Fibroblast of skin of left biceps (primary cell): ENCODE data around the gene TCEA2.
"Not testable (repeated sequence)": the region's sequence is repeated elsewhere in the genome, so short reads cannot be mapped to it uniquely, and the experiment has no call there.

Experiments used
- DNase-seq, 2 experiments: peaks; one replicate each; pipeline ENCODE4 v3.0.0-alpha.2; 2013; ENCODE audit warnings: low read depth in 2 of 2

TCEA2 gene

DNA sequence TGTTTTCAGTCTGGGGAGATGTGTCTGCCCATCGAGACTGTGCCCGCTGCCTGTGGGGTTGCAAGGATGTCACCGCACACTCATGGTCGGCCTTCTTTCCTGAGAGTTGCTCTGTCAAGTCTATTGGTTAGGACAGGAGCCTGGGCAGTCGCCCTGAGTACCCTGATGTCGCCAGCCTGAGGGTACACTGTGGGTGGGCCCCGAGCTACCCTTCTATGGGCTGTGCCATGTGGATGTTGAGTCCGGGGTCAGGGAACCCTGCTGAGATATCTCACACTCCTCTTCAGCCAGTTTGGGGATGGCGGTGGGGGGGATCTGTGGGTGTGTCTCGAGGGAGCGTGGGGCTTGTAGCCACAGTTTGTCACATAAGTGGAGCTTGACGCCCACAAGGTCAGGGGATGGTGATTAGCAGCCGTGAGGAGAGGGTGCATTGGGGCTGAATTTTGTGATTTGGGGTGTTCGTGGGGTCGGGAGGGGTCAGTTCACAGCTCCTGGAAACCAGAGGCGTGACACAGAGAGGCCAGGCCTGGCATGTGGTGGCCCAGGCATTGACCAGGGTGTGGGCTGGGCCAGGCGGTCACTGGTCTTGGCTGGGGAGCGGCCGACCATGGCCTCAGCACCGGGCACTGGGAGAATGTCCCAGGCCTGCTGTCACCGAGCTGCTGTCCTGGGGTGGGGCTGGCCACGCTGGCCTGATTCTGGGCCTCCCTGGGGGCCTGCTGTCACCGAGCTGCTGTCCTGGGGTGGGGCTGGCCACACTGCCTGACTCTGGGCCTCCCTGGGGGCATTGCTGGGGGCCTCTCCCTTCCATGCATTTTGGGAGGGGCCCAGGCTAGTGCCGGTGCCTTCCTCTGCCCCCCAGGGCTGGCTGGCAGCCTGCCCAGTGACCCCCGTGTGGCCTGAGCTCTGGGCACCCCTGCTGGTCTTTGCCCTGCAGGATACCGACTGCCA lies 46.0 kb downstream of the TCEA2 start:
- DNase-seq: no peak

DNA sequence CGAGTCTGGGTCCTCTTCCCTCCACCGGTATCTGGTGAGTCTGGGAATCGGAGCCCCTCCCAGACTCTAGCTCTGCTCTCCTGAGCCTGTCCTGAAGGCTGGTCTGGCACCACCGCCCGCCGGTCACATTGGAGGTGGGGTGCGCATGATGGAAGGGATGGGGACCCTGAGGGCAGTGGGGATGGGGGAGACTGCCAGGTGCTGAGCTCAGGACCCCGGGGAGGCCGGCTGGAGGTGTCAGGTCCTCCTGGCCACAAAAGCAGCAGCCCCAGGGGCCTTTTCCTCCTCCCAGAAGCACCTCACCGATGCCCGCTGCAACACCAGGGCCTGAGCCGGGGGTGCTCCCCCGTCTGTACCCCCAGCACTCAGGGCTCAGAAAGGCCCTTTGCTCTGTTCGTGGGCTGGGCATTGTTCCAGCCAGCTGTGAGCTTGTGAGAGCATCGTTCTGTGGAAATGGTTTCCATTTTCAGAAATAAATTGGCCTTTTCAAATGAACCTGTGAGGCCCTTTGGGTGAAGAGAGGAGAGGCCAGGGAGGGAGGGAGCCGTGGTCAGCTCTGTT lies 46.9 kb downstream of the TCEA2 start:
- DNase-seq: no peak

DNA sequence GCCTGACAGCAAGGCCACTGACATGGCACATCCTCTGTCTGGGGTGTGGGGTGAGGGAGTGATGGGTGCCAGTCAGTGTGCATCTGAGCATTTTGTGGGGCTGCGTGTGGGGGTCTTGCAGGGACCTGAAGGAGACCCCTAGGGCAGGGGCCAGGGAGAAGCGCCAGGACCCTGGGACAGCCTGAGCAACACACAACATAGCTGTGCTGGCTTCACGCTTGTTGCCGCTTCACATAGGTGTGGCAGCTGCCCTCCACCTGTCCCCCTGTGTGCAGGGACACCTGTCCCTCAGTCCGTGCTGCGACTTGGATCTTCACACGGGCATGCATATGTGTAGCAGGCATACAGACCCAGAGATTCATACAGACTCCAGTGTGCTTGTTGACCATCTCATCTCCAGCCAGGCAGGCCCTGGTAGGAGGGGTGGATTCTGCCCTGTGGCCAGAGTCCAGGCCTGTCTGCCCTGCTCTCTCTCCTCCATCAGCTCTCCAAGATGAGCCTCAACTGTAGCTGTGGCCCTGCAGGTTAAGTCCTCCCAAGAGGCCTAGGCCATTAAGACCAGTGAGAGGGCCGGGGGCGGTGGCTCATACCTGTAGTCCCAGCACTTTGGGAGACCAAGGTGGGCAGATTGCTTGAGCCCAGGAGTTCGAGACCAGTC lies 47.5 kb downstream of the TCEA2 start:
- no peak for DNase-seq

DNA sequence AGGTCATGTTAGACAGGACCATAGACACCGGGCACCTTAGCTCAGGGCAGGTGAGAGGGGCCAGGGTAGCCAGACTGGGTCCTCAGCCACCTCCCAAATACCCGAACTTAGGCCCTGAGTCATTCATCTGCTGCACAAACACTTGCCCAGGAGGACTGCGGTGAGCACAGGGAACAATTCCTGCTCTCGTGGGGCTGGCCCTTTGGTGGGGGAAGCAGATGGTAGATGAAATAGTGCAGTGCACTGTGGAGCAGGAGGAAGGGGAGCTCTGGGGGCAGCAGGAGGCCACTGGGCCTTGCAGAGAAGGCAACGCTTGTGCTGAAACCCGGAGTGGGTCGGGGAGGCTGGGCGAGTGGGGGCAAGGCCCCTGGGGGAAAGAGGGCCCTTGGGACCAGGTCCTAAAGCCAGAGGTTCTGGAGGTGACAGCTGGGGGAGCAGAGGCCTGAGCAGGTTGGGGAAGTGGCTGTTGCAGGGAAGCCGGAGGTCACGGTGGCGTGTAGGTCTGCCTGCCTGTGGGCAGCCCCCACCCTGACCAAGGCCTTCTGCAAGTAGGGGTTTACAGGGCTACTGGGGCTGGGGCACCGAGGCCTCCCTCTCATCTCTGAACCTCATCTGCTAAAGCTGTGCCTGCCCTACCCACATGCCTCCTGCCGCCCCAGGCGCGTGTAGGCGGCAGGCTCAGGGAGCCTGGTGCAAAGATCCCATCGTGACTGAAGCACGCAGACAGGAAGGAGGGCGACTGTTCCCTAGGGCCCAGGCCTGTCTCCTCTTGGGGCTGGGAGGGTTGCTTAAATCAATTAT lies 49.0 kb downstream of the TCEA2 start:
- no peak for DNase-seq

DNA sequence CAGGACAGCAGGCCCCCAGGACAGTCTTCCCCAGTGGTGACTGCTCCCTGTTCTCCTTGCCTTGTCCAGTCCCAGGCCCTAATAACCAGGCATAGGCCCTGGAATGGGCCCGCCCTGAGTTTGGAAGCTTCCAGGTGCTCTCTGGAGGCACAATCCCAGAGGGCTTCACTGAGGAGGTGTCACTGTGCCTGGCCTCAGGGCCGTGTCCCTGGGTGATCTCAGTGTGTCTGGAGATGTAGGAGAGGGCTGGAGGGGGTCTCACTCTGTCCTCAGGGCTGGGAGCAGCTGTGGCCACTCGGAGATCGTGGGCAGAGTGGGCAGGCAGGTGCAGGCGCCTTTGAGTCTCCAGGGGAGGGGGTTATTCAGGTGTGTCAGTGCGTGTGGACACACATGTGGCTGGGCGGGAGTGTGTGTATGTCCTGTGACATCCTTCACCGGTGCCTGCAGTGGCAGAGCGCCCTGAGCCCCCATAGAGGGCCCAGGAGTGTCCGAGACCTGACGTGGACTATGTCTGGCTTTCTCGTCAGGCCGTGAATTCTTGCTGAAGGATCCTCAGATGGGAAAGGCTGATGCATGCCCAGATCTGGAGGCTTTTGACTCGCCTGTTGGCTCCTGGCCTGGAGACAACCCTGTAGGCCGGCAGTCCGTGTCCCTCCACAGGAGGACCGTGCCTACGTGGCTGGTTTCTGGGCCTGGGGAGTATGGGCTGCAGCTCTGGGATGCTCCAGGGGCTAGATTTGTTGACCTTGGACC lies 49.9 kb downstream of the TCEA2 start:
- DNase-seq: no peak

DNA sequence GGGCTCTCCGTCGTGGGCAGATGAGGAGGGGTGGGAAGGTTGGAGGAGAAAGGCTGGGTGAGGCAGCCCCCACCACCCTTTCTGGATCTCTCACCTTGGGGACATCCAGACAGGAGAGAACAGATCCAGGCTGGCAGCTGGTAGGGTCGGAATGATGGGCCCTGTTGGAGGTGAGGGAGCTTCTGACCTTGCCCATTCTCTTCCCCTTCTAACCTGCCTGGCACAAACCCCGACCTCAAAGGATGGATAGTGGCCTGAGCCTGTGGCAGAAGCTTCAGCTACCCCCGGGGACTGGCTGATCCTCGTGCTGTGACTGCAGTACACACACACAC lies 50.4 kb downstream of the TCEA2 start:
- DNase-seq: no peak

DNA sequence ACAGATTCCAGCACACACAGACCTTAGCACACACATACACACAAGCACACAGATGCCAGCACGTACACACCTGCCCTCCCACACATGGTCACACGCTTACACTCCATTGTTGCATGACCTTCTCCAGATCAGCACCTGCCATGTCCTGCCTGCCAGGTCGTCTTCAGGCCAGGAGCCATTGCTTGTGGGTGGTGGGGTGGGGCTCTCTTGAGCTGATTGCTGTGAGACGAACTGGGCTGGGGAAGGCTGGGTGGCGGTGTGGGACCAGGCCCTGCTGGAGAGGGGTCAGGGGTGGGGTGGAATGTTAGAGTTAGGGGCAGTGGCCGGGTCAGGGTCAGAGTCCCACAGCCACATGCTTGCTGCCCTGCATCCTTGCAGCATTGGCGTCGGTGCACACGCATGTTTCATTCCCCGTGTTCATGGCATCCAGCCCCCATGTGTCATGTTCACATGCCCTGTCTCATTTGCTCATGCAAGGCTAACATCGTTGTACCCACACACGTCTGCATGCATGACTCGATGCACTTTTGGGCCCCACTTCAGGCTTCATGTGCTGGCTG lies 50.9 kb downstream of the TCEA2 start:
- no peak for DNase-seq

DNA sequence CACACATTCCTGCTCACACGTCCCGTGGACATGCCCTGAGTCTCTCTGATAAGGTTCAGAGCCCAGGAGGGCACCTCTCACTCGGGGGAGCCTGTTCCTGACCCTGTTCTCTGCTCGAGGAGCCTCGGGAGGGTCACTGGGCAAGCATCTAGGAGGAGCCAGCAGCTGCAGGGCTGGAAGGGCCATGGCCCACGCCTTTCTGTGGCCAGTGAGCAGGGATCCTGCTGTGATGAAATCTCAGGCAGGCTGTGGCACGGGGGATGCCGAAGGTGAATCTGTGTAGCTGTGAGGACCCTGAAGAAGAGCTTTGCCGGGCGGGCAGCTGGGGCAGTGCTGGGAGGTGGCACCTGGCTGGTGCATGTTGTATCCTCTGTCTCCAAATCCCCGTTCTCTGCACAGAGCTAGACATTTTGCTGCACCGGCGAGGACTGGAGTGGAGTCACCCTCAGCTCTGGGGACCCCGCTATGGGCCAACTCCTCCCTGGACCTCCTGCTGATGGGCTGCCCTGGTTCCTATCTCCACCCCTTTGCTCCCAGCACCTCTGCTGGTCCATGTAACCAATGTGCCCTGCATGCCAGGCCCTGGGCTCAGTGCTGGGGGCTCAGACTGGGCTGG lies 51.5 kb downstream of the TCEA2 start:
- DNase-seq: no peak

DNA sequence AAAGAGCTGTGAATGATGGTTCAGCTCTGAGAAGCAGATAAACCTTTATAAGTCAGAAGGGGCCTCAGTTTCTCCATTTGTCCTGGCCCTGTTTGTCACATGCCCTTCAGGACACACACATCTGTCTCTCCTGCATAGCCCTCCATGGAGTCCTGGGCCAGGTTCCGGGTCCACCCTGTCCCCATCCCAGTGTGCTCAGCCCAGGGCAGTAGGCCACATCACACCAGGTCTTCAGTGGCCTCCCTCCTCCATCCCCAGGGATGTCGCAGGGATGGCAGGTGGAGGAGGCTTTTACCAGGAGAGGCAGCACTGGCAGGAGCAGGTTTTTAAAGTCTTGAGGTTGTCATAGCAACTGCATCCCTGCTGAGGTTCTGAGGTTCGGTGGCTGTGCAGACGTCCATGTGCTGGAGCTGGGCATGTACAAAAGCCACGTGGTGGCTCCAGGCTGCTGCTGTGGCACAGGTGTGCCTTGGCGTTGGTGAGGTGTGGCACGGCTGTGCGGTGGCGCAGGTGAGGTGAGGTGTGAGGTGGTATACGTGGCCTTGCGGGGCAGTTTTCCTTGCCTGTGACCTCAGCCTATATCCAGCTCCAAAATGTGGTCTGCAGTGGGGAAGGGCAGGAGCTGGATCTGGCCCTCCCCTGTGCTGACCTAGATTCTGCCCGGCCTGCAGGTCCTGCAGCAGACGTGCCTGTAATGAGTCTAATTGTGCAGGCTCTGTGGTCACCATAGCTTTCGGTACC lies 52.3 kb downstream of the TCEA2 start:
- DNase-seq: no peak

DNA sequence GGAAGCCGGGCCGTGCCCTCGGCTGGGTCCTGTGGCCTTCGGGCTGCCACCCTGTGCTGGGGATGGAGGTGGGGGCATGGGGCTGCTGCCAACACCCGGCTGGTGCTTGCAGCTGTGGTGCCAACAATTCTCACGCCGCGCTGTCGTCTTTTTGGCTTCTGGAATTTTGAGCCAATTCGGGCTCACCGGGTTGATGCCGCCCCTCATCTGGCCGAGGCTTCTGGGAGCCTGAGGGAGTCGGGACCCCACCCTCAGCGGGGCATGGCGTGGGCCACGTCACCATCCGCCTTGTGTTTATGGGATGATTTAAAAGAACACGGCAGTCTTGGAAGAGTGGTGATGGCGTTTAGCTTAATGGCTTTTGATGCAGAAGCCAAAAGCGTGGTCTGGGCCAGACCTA lies 53.0 kb downstream of the TCEA2 start:
- DNase-seq: no peak

DNA sequence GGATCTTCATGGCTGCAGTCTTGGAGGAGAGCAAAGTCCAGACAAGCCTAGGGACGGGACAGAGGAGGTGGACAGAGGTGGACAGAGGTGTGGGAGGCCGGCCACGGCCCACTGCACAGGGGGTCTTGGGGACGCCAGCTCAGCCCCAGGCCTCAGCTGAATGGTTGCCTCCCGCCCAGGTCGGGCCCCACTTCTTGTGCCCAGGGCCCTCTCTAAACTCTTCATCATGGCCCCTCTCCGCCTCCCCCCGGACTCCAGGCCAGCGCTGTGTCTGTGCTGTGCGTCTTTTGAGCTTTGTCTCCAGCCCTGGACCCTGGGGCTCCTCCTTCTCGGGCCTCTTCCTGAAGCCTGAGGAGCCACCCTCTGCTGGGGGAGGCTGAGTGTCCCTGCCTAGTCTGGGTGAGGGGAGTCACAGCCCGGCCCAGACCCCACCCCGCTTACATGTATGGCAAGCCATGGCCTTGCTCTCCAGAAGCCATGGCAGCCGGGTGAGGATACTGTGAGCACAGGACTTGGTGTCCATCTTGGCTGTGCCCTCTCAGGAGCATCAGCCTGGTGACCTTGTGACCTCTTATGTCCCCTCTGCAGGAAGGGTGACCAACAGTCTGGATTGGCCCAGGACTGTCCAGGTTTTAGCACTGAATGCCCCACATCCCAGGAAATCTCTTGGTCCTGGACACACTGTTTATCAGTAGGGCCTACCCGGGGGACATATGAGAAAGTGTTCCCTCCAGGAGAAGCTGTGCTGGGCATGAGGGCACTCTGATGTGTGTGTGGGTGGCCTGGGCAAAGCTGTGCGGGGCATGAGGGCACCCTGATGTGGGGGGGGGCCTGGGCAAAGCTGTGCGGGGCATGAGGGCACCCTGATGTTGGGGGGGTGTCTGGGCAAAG lies 53.8 kb downstream of the TCEA2 start:
- no peak for DNase-seq

DNA sequence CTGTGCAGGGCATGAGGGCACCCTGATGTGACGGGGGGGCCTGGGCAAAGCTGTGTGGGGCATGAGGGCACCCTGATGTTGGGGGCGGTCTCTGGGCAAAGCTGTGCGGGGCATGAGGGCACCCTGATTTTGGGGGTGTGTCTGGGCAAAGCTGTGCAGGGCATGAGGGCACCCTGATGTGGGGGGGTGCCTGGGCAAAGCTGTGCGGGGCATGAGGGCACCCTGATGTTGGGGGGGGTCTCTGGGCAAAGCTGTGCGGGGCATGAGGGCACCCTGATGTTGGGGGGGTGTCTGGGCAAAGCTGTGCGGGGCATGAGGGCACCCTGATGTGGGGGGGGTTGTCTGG lies 54.4 kb downstream of the TCEA2 start:
- not testable (repeated sequence) for DNase-seq

DNA sequence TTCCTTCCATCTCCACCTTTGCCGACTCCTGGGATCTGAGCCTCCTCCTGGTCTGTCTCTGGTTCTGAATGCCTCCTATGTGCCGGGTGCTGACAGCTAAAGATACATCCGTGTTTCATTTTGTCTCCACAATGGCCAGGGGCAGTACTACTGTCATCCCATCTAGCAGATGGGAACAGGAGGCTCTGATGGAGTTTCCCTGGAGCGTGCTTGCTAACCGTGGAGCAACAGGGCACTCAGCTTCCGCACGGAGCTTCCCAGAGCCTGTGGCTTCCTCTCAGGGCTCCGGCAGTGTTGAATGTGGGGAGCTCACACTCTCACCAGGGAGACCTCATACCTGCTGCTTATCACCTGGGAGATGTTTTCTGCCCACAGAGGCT lies 56.3 kb downstream of the TCEA2 start:
- DNase-seq: no peak

DNA sequence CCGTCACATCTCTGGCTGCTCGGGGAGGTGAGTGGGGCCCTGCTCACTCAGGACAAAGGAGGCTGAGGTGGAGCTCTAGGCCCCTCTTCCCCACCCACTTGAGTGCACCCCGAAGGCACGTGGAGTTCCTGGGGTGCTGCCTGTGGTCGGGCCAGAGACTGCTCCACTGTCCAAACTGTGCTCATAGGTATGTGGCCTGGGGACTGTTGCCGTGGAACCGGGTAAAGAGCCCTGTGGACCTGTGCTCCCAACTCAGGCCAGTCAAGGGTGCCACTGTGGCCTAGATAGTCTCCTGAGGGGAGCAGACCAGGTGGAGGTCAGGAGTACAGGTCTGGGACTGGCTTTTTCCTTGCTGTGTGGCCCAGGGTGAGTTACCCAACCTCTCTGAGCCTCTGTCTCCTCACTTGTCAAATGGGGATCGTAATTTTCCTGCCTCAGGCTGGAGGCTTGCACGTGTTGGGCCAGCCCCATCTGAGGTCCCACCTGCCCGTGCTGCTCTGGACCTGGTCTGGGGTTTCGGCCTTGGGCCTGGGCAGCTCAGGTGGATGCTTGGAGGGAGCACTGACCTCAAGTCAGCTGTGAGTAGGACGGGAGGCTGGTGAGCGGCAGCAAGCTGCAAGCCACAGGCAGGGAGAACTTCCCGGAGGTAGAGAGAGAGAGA lies 56.8 kb downstream of the TCEA2 start:
- no peak for DNase-seq

DNA sequence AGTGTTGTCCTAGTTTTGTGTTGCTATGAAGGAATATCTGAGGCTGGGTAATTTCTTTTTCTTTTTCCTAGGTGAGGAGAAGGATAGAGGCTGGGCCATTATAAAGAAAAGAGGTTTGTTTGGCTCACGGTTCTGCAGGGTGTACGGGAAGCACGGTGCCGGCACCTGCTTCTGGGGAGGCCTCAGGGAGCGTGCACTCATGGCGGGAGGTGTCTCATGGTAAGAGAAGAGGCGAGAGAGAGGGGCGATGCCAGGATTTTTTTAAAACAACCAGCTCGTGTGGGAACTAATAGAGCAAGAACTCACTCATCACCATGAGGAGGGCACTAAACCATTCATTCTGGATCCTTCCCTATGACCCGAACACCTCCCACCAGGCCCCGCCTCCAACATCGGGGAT lies 58.6 kb downstream of the TCEA2 start:
- DNase-seq: no peak
